Sigmoid colon (tissue), 4 donors: ENCODE results near the gene CLIC6.

Experiments
- CTCF ChIP-seq, 4 experiments: fragments of 450-650 bp in 3 of 4; fragments of 200-600 bp in 1 of 4; IDR thresholded peaks; one replicate each; pipeline ENCODE4 v1.5.1; 2016 to 2019; ENCODE audit warnings: antibody characterized with exemption in 4 of 4, mild to moderate bottlenecking in 3 of 4, moderate library complexity in 2 of 4
- POLR2A ChIP-seq, 2 donors: fragments of 450-650 bp; IDR thresholded peaks; one replicate each; pipeline ENCODE4 v1.6.1; 2016; ENCODE audit warnings: antibody characterized with exemption in 2 of 2, mild to moderate bottlenecking in 2 of 2, moderate library complexity in 2 of 2
- POLR2AphosphoS5 ChIP-seq, 4 donors: sonication (generic); formaldehyde crosslinking; IDR thresholded peaks; one replicate each; pipeline ENCODE4 v1.6.1; 2017; ENCODE audit warnings: antibody characterized with exemption in 4 of 4

GRCh38 chr21:34722684-34723300 is 54.0 kb downstream of the CLIC6 start:
- TF ChIP-seq CTCF (IDR thresholded peaks at IDR 0.05) (no peak), POLR2AphosphoS5 (IDR thresholded peaks at IDR 0.05) (no peak), POLR2A (IDR thresholded peaks at IDR 0.05) (no peak)
